Loucy (cell line): ENCODE data around the gene TTPAL.

Experiments used
- EZH2phosphoT487 ChIP-seq: fragments of 200-600 bp; IDR thresholded peaks from 2 replicates; pipeline ENCODE4 v1.6.1; 2018; ENCODE audit warnings: antibody characterized with exemption, mild to moderate bottlenecking, moderate library complexity, borderline replicate concordance
- TF ChIP-seq, protein P1 (sequence below): fragments of 200-600 bp; sonication (generic); conservative IDR thresholded peaks from 2 replicates; pipeline ENCODE4 v1.5.1; 2014; ENCODE audit warnings: mild to moderate bottlenecking, antibody characterized with exemption, low read length

DNA sequence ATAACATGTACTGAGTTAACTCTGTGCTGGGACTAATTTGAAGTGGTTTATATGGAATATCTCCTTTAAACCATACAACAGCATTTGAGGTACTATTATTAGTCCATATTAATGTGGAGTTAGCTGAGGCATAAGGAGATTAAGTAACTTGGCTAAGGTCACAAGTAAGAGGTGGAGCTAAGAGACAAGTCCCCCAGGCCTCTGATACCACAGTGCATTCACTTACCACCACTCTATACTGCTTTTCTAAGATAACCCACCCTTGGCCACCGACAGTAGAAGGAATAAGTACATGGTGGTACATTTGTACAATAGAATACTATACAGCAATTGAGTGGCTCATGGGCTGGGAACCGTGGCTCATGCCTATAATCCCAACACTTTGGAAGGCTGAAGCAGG is 16.4 kb upstream of the TTPAL start:
- TF ChIP-seq, protein P1, sequence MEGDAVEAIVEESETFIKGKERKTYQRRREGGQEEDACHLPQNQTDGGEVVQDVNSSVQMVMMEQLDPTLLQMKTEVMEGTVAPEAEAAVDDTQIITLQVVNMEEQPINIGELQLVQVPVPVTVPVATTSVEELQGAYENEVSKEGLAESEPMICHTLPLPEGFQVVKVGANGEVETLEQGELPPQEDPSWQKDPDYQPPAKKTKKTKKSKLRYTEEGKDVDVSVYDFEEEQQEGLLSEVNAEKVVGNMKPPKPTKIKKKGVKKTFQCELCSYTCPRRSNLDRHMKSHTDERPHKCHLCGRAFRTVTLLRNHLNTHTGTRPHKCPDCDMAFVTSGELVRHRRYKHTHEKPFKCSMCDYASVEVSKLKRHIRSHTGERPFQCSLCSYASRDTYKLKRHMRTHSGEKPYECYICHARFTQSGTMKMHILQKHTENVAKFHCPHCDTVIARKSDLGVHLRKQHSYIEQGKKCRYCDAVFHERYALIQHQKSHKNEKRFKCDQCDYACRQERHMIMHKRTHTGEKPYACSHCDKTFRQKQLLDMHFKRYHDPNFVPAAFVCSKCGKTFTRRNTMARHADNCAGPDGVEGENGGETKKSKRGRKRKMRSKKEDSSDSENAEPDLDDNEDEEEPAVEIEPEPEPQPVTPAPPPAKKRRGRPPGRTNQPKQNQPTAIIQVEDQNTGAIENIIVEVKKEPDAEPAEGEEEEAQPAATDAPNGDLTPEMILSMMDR, result no peak
- no peak for TF ChIP-seq EZH2phosphoT487
